T-helper 2 cell (primary cell): ENCODE results near the gene GPR152.
A peak's percentile ranks its signal among the peaks of the same experiment; 100 is the strongest.

Experiments used
- DNase-seq, 5 experiments: peaks; one replicate each; pipeline versions ENCODE4 v3.0.0 to v3.0.0-alpha.2; 2012 to 2022

The GPR152 gene

GRCh38 chr11:67423891-67424613, 28.5 kb downstream of the GPR152 start:
- DNase-seq = no peak

- no peak for DNase-seq
Measured at GRCh38 chr11:67423466-67423865, 29.1 kb downstream of the GPR152 start.

- DNase-seq = no peak
Measured at GRCh38 chr11:67422891-67423290, 29.6 kb downstream of the GPR152 start.

- DNase-seq = no peak
Measured at GRCh38 chr11:67421430-67422031, 31.0 kb downstream of the GPR152 start.

GRCh38 chr11:67420646-67421429, 31.7 kb downstream of the GPR152 start:
- peak; percentile 94 to 100 (median 96) for DNase-seq

- DNase-seq = no peak
Measured at GRCh38 chr11:67420147-67420645, 32.3 kb downstream of the GPR152 start.

- no peak for DNase-seq
Measured at GRCh38 chr11:67419325-67420049, 33.0 kb downstream of the GPR152 start.

- peak in 1 of 5 experiments; percentile 55 for DNase-seq
Measured at GRCh38 chr11:67418476-67419281, 33.9 kb downstream of the GPR152 start.

- no peak for DNase-seq
Measured at GRCh38 chr11:67417425-67417824, 35.1 kb downstream of the GPR152 start.

- peak in 4 of 5 experiments; percentile 56 to 91 (median 78) for DNase-seq
Measured at GRCh38 chr11:67416416-67417335, 35.9 kb downstream of the GPR152 start.

- DNase-seq = no peak
Measured at GRCh38 chr11:67415501-67416304, 36.8 kb downstream of the GPR152 start, which contains the start of gene CARNS1. TSS of gene CARNS1 (plus strand) at chr11:67415678. CDS start at chr11:67416200, 522 bp downstream.

GRCh38 chr11:67413266-67413849, 39.2 kb downstream of the GPR152 start:
- no peak for DNase-seq

- no peak for DNase-seq
Measured at GRCh38 chr11:67412495-67413179, 39.9 kb downstream of the GPR152 start.

- DNase-seq = no peak
Measured at GRCh38 chr11:67411785-67412152, 40.8 kb downstream of the GPR152 start.

GRCh38 chr11:67410984-67411784, 41.3 kb downstream of the GPR152 start:
- DNase-seq = no peak

GRCh38 chr11:67410369-67410831, 42.1 kb downstream of the GPR152 start:
- DNase-seq = no peak

- DNase-seq = no peak
Measured at GRCh38 chr11:67409781-67410368, 42.7 kb downstream of the GPR152 start.
